ENCODE data around the gene GGA3.
"Not testable (repeated sequence)": the region's sequence is repeated elsewhere in the genome, so short reads cannot be mapped to it uniquely, and the experiment has no call there.

Gene GGA3

GRCh38 chr17:75262112-75262606, 753 bp upstream of the GGA3 start:
- CTCF ChIA-PET = interaction anchor here (0.6 to 4.3 kb wide), 5 partner anchors 9 to 30 kb away, joined by 4 to 26 read pairs (median 8); partner anchors contain the start of gene MIF4GD
- peak; percentile 29 for DNase-seq (ENCODE audit: extremely low spot score)
- POLR2A ChIA-PET = interaction anchor here (0.5 to 4.4 kb wide), 18 partner anchors 10 to 227 kb away, joined by 3 to 120 read pairs (median 6); partner anchors contain the start of genes GRB2, MIF4GD, NUP85 and SLC25A19
- TF ChIP-seq FOXM1 (IDR thresholded peaks at IDR 0.05; ENCODE audit: borderline replicate concordance) (no peak), FOXA1 (IDR thresholded peaks at IDR 0.05) (no peak), SUZ12 (IDR thresholded peaks at IDR 0.05) (no peak), NFRKB (IDR thresholded peaks at IDR 0.05) (no peak), ELF4 (IDR thresholded peaks at IDR 0.05) (no peak), HDGF (IDR thresholded peaks at IDR 0.05; ENCODE audit: borderline replicate concordance) (no peak), ARNT (IDR thresholded peaks at IDR 0.05) (no peak), TARDBP (IDR thresholded peaks at IDR 0.05) (no peak), CTBP1 (IDR thresholded peaks at IDR 0.05; ENCODE audit: borderline replicate concordance) (no peak), L3MBTL2 (conservative IDR thresholded peaks at IDR 0.05) (no peak), LEF1 (IDR thresholded peaks at IDR 0.05; ENCODE audit: borderline replicate concordance) (no peak), BHLHE40 (IDR thresholded peaks at IDR 0.05; ENCODE audit: borderline replicate concordance) (no peak)
- TF ChIP-seq, protein P1, sequence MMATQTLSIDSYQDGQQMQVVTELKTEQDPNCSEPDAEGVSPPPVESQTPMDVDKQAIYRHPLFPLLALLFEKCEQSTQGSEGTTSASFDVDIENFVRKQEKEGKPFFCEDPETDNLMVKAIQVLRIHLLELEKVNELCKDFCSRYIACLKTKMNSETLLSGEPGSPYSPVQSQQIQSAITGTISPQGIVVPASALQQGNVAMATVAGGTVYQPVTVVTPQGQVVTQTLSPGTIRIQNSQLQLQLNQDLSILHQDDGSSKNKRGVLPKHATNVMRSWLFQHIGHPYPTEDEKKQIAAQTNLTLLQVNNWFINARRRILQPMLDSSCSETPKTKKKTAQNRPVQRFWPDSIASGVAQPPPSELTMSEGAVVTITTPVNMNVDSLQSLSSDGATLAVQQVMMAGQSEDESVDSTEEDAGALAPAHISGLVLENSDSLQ (IDR thresholded peaks at IDR 0.05) = no peak

- CTCF ChIA-PET = interaction anchor here (0.7 to 4.3 kb wide), 3 partner anchors 10 to 151 kb away, joined by 4 to 26 read pairs (median 15); partner anchors contain the start of gene MIF4GD
- no peak for TF ChIP-seq CTBP1 (IDR thresholded peaks at IDR 0.05; ENCODE audit: borderline replicate concordance)
- no peak for TF ChIP-seq TARDBP (IDR thresholded peaks at IDR 0.05)
- no peak for TF ChIP-seq LEF1 (IDR thresholded peaks at IDR 0.05; ENCODE audit: borderline replicate concordance)
- no peak for TF ChIP-seq HDGF (IDR thresholded peaks at IDR 0.05; ENCODE audit: borderline replicate concordance)
- TF ChIP-seq BHLHE40 (IDR thresholded peaks at IDR 0.05; ENCODE audit: borderline replicate concordance) = no peak
- TF ChIP-seq ARNT (IDR thresholded peaks at IDR 0.05) = no peak
- no peak for TF ChIP-seq NFRKB (IDR thresholded peaks at IDR 0.05)
- TF ChIP-seq FOXK2 (IDR thresholded peaks at IDR 0.05) = no peak
- TF ChIP-seq L3MBTL2 (conservative IDR thresholded peaks at IDR 0.05) = no peak
- TF ChIP-seq FOXA1 (IDR thresholded peaks at IDR 0.05) = no peak
- POLR2A ChIA-PET = interaction anchor here (0.6 to 4.4 kb wide), 13 partner anchors 11 to 196 kb away, joined by 3 to 120 read pairs (median 6); partner anchors contain the start of genes MIF4GD, SLC25A19 and TMEM94
- peak; percentile 28 for DNase-seq (ENCODE audit: extremely low spot score)
Measured at GRCh38 chr17:75260641-75261335, 618 bp downstream of the GGA3 start.

DNA sequence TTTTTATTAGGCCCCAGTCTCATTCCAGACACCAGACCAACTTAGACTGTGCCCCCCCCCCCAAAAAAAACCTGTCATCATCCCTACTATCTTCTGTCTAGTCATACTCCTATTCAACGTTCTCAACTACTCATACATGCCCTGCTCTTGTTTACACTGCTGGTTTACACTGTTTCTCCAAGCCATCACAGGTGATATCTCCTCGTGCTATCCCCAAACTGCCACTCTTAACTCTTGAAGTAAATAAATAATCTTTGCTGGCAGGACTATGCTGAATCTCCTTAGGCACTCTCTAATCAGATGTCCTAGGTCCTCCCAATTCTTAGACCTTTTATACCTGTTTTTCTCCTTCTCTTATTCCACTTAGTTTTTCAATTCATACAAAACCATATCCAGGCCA, 4.2 kb downstream of the GGA3 start:
- POLR2A ChIA-PET; CTCF ChIA-PET; DNase-seq (ENCODE audit: extremely low spot score): not testable (repeated sequence)

DNA sequence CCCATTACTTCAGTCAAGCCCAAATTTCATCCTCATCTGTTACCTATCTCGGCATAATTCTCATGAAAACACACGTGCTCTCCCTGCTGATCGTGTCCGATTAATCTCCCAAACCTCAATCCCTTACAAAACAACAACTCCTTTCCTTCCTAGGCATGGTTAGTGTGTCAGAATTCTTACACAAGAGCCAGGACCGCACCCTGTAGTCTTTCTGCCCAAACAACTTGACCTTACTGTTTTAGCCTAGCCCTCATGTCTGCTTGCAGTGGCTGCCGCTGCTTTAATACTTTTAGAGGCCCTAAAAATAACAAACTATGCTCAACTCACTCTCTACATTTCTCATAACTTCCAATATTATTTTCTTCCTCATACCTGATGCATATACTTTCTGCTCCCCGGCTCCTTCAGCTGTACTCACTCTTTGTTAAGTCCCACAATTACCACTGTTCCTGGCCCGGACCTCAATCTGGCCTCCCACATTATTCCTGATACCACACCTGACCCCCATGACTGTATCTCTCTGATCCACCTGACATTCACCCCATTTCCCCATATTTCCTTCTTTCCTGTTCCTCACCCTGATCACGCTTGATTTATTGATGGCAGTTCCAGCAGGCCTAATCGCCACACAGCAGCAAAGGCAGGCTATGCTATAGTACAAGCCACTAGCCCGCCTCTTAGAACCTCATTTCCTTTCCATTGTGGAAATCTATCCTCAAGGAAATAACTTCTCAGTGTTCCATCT, 5.3 kb downstream of the GGA3 start:
- POLR2A ChIA-PET; CTCF ChIA-PET; DNase-seq (ENCODE audit: extremely low spot score): not testable (repeated sequence)

DNA sequence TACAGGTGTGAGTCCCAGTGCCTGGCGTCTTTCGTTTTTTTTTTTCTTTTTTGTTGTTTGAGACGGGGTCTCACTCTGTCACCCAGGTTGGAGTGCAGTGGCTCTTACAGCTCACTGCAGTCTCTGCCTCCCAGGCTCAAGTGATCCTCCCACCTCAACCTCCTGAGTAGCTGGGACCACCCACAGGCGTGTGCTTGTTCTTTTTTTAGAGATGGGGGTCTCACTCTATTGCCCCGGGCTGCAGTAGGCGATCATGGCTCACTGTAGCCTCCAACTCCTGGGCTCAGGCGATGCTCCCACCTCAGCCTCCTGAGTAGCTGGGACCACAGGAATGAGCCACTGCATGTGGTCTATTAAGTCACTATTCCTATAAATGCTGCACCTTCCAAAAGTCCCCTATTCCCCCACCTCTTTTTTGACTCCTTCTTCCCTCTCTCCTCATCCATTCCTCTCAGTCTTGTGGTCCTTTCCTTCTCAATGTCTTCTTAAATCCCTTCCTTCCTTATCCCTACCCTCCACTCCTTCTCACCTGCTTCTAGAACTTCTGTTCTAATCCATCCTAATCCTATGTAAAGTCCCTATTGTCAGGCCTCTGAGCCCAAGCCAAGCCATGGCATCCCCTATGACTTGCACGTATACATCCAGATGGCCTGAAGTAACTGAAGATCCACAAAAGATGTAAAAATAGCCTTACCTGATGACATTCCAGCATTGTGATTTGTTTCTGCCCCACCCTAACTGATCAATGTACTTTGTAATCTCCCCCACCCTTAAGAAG, 9.2 kb downstream of the GGA3 start:
- ChIA-PET POLR2A (interaction anchor here (1.5 kb wide), 1 partner anchor 18 kb away, joined by 4 read pairs; the partner anchor contains the start of gene MIF4GD), CTCF (interaction anchor here (0.6 to 1.0 kb wide), 2 partner anchors 12 to 378 kb away, joined by 4 read pairs; no protein-coding TSS in a partner anchor)
- DNase-seq (ENCODE audit: extremely low spot score) = no peak
- TF ChIP-seq, protein P1 (IDR thresholded peaks at IDR 0.05) = no peak
- TF ChIP-seq FOXA1 (IDR thresholded peaks at IDR 0.05) (no peak), SP1 (IDR thresholded peaks at IDR 0.05) (no peak), ARNT (IDR thresholded peaks at IDR 0.05) (no peak), TARDBP (IDR thresholded peaks at IDR 0.05) (no peak)

GRCh38 chr17:75250009-75250471, 11.4 kb downstream of the GGA3 start:
- TF ChIP-seq HDGF (IDR thresholded peaks at IDR 0.05; ENCODE audit: borderline replicate concordance) (no peak), L3MBTL2 (conservative IDR thresholded peaks at IDR 0.05) (no peak), ZNF384 (IDR thresholded peaks at IDR 0.05) (no peak), FOXA1 (IDR thresholded peaks at IDR 0.05) (no peak), NFRKB (IDR thresholded peaks at IDR 0.05) (no peak), FOXK2 (IDR thresholded peaks at IDR 0.05) (no peak), CTBP1 (IDR thresholded peaks at IDR 0.05; ENCODE audit: borderline replicate concordance) (no peak), SUZ12 (IDR thresholded peaks at IDR 0.05) (no peak), ARNT (IDR thresholded peaks at IDR 0.05) (no peak), BHLHE40 (IDR thresholded peaks at IDR 0.05; ENCODE audit: borderline replicate concordance) (no peak), SP1 (IDR thresholded peaks at IDR 0.05) (no peak), LEF1 (IDR thresholded peaks at IDR 0.05; ENCODE audit: borderline replicate concordance) (no peak), TARDBP (IDR thresholded peaks at IDR 0.05) (no peak), ELF4 (IDR thresholded peaks at IDR 0.05) (no peak), FOXM1 (IDR thresholded peaks at IDR 0.05; ENCODE audit: borderline replicate concordance) (no peak)
- TF ChIP-seq, protein P1 (IDR thresholded peaks at IDR 0.05) = no peak
- DNase-seq (ENCODE audit: extremely low spot score) = no peak
- ChIA-PET CTCF (interaction anchor here (2.3 to 3.1 kb wide), 2 partner anchors 10 to 162 kb away, joined by 12 to 24 read pairs; no protein-coding TSS in a partner anchor), POLR2A (interaction anchor here (0.9 to 3.8 kb wide), 5 partner anchors 10 to 44 kb away, joined by 3 to 21 read pairs (median 9); partner anchors contain the start of genes GGA3, MIF4GD, MRPS7 and NUP85)

Data from HEK293T (cell line).